ENCODE data around the gene CTIF. TPM values are rescaled to one million over a fixed set of nuclear protein-coding genes. Genes with fewer than 3 reads are reported as not detected.

The CTIF gene
- total RNA-seq, 2 experiments from 2014 or later: 0.06 to 0.38 TPM

DNA sequence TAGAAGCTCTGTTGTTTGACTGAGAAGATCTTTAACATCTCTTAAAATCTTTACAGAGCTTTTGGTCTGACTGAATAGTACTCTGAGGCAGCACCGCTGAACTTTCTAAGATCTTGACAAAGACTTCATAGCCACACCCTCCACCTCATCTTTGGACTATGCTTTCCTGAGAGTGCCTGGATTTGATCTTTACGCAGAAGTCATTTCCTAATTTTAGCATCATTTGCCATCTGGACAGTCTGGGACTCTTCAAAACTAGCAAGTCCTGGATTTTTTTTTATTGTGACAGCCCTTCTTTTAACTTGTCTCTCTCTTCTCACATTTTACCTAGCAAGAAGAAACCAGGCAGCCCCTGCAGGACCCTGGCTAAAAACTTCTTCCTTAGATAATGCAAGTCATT, 188.8 kb downstream of the CTIF start:
- Histone ChIP-seq H2AFZ (ENCODE audit: low read length) (no peak overlapping the region), H4K20me1 (ENCODE audit: insufficient read depth, low read length) (no peaks in the 10 kb centered on the region), H3K4me3 (ENCODE audit: low read depth, low read length, poor library complexity, severe bottlenecking) (no peak overlapping the region), H3K36me3 (ENCODE audit: insufficient read depth, low read length) (no peaks in the 10 kb centered on the region), H3K4me2 (ENCODE audit: low read length) (no peak overlapping the region), H3K4me1 (ENCODE audit: insufficient read depth, low read length, poor library complexity, severe bottlenecking) (no peaks in the 10 kb centered on the region), H3K9me2 (ENCODE audit: insufficient read depth, low read length) (no peaks in the 10 kb centered on the region), H3K9me3 (ENCODE audit: low read length) (no peaks in the 10 kb centered on the region), H3K27ac (ENCODE audit: low read depth, low read length, poor library complexity, severe bottlenecking) (no peak overlapping the region), H3K79me2 (ENCODE audit: insufficient read depth, low read depth, low read length) (no peaks in the 10 kb centered on the region)
- no TSS peak for BruUV-seq (replicated peaks)
- ChIA-PET CTCF (ENCODE audit: unreplicated experiment) (no interaction called here), POLR2A (no interaction called here)
- intact Hi-C loops (cut with micrococcal nuclease; ENCODE audit: unreplicated experiment): no loop called here
- TF ChIP-seq EZH2phosphoT487 (IDR thresholded peaks at IDR 0.05; ENCODE audit: borderline replicate concordance, low read depth, low read length): no peak
- TF ChIP-seq, protein P1, sequence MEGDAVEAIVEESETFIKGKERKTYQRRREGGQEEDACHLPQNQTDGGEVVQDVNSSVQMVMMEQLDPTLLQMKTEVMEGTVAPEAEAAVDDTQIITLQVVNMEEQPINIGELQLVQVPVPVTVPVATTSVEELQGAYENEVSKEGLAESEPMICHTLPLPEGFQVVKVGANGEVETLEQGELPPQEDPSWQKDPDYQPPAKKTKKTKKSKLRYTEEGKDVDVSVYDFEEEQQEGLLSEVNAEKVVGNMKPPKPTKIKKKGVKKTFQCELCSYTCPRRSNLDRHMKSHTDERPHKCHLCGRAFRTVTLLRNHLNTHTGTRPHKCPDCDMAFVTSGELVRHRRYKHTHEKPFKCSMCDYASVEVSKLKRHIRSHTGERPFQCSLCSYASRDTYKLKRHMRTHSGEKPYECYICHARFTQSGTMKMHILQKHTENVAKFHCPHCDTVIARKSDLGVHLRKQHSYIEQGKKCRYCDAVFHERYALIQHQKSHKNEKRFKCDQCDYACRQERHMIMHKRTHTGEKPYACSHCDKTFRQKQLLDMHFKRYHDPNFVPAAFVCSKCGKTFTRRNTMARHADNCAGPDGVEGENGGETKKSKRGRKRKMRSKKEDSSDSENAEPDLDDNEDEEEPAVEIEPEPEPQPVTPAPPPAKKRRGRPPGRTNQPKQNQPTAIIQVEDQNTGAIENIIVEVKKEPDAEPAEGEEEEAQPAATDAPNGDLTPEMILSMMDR (conservative IDR thresholded peaks at IDR 0.05; ENCODE audit: low read length): no peak
- no peak for DNase-seq (ENCODE audit: low spot score)

DNA sequence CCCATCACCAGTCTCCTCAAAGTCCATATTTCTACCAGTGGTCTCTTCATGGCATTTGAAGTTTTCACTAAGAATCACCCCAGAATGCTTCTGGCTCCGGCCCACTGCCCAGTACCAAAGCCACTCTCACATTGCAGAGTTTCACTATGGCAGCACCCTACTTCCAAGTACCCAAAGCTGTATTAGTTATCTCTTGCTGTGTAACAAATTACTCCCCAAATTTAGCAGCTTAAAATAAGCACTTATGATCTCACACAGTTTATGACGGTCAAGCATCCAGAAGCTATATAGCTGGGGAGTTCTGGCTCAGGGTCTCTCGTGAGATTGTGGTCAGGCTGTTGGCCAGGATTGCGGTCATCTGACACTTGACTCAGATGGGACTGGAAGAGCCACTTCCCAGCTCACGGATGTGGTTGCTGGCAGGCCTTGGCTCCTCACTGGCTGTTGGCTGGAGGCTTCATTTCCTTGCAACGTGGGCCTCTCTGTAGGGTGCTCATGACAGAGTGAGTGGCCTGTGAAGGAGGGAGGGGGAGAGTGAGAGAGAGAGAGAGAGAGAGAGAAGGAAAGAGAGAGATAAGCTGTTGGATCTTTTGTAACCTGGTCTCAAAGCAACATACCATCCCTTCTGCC, 189.5 kb downstream of the CTIF start:
- no peaks in the 10 kb centered on the region for H3K9me2 ChIP-seq (ENCODE audit: insufficient read depth, low read length)
- DNase-seq (ENCODE audit: low spot score): no peak
- H3K9me3 ChIP-seq (ENCODE audit: low read length): no peaks in the 10 kb centered on the region
- CTCF ChIA-PET (ENCODE audit: unreplicated experiment): no interaction called here
- no peak overlapping the region for H3K4me2 ChIP-seq (ENCODE audit: low read length)
- H3K27ac ChIP-seq (ENCODE audit: low read depth, low read length, poor library complexity, severe bottlenecking): no peak overlapping the region
- no peaks in the 10 kb centered on the region for H3K36me3 ChIP-seq (ENCODE audit: insufficient read depth, low read length)
- H3K4me1 ChIP-seq (ENCODE audit: insufficient read depth, low read length, poor library complexity, severe bottlenecking): no peaks in the 10 kb centered on the region
- TF ChIP-seq, protein P1 (conservative IDR thresholded peaks at IDR 0.05; ENCODE audit: low read length): no peak
- no peak for TF ChIP-seq EZH2phosphoT487 (IDR thresholded peaks at IDR 0.05; ENCODE audit: borderline replicate concordance, low read depth, low read length)
- BruUV-seq (replicated peaks): no TSS peak
- H2AFZ ChIP-seq (ENCODE audit: low read length): no peak overlapping the region
- H4K20me1 ChIP-seq (ENCODE audit: insufficient read depth, low read length): no peaks in the 10 kb centered on the region
- POLR2A ChIA-PET: no interaction called here
- no peak overlapping the region for H3K4me3 ChIP-seq (ENCODE audit: low read depth, low read length, poor library complexity, severe bottlenecking)
- H3K79me2 ChIP-seq (ENCODE audit: insufficient read depth, low read depth, low read length): no peaks in the 10 kb centered on the region
- intact Hi-C loops (cut with micrococcal nuclease; ENCODE audit: unreplicated experiment): no loop called here

DNA sequence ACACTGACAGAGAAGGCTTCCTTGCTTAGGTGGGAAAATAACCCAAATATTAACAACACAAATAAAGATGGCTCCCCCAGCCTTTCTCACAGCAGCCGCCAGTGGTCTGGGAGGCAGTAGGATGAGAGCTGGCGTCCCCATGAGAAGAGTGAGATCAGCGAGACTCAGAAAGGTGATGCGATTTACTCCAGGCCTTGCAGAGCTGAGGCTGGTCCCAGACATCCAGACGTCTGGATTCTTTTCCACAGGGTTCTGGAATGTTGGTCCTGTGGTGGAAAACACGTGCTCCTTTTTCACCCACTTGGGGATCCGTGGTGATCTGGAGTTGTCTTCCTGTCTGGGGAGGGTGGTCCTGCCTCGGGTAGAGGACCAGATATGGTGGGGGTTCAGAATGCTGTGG, 190.6 kb downstream of the CTIF start:
- CTCF ChIA-PET (ENCODE audit: unreplicated experiment): no interaction called here

More for the DNA sequence above, 190.6 kb downstream of the CTIF start:
- H3K36me3 ChIP-seq (ENCODE audit: insufficient read depth, low read length): no peaks in the 10 kb centered on the region
- DNase-seq (ENCODE audit: low spot score): no peak
- no peaks in the 10 kb centered on the region for H4K20me1 ChIP-seq (ENCODE audit: insufficient read depth, low read length)
- intact Hi-C loops (cut with micrococcal nuclease; ENCODE audit: unreplicated experiment): no loop called here
- BruUV-seq (replicated peaks): no TSS peak
- no peak overlapping the region for H3K4me2 ChIP-seq (ENCODE audit: low read length)
- POLR2A ChIA-PET: no interaction called here
- H3K4me1 ChIP-seq (ENCODE audit: insufficient read depth, low read length, poor library complexity, severe bottlenecking): no peaks in the 10 kb centered on the region
- no peaks in the 10 kb centered on the region for H3K9me3 ChIP-seq (ENCODE audit: low read length)
- no peak overlapping the region for H3K4me3 ChIP-seq (ENCODE audit: low read depth, low read length, poor library complexity, severe bottlenecking)
- H3K79me2 ChIP-seq (ENCODE audit: insufficient read depth, low read depth, low read length): no peaks in the 10 kb centered on the region
- H3K9me2 ChIP-seq (ENCODE audit: insufficient read depth, low read length): no peaks in the 10 kb centered on the region
- H2AFZ ChIP-seq (ENCODE audit: low read length): no peak overlapping the region
- TF ChIP-seq, protein P1 (conservative IDR thresholded peaks at IDR 0.05; ENCODE audit: low read length): no peak
- no peak for TF ChIP-seq EZH2phosphoT487 (IDR thresholded peaks at IDR 0.05; ENCODE audit: borderline replicate concordance, low read depth, low read length)
- H3K27ac ChIP-seq (ENCODE audit: low read depth, low read length, poor library complexity, severe bottlenecking): no peak overlapping the region

Data from OCI-LY7 (cell line).